Keratinocyte (primary cell): Measurements from ENCODE around the gene RERG. TPM values are rescaled to one million over a fixed set of nuclear protein-coding genes. Genes with fewer than 3 reads are reported as not detected.
A peak's percentile ranks its signal among the peaks of the same experiment; 100 is the strongest.

ENCODE experiments used
- DNase-seq: peaks from one replicate; pipeline ENCODE4 v3.0.0-alpha.2; 2011; ENCODE audit warnings: low read depth, missing footprints, low spot score
- FAIRE-seq: peaks from 2 replicates; lab custom pipeline; 2011; peaks lifted over from hg19 to GRCh38; lab: Jason Lieb, UNC
- H2AFZ ChIP-seq: 2 replicates; pipeline ENCODE4 v1.6.0; 2012; ENCODE audit warnings: low read length, control low read depth, inconsistent platforms; ENCODE audit not compliant: control insufficient read depth
- H3K27ac ChIP-seq: 2 replicates; pipeline ENCODE4 v1.5.1; 2011; ENCODE audit warnings: low read length; ENCODE audit not compliant: control insufficient read depth, insufficient read depth
- H3K27me3 ChIP-seq: 3 replicates; pipeline ENCODE4 v1.6.0; 2011; ENCODE audit warnings: low read length; ENCODE audit not compliant: control insufficient read depth, insufficient read depth; ENCODE audit errors: extremely low read depth
- H3K36me3 ChIP-seq, 2 experiments: 2 replicates in 1 of 2; 3 replicates in 1 of 2; pipeline ENCODE4 v1.5.1; 2011; ENCODE audit warnings: low read length in 2 of 2, mild to moderate bottlenecking in 1 of 2; ENCODE audit not compliant: control insufficient read depth in 2 of 2, insufficient read depth in 2 of 2; ENCODE audit errors: extremely low read depth in 1 of 2
- H3K4me1 ChIP-seq: 3 replicates; pipeline ENCODE4 v1.5.1; 2011; ENCODE audit warnings: low read length; ENCODE audit not compliant: control insufficient read depth, insufficient read depth; ENCODE audit errors: extremely low read depth
- H3K4me2 ChIP-seq: 3 replicates; pipeline ENCODE4 v1.6.0; 2011; ENCODE audit warnings: low read depth, low read length; ENCODE audit not compliant: control insufficient read depth, insufficient read depth; ENCODE audit errors: extremely low read depth
- H3K4me3 ChIP-seq, 3 experiments: fragments of 200-600 bp in 1 of 3; sonication (generic) in 1 of 3; 2 replicates in 2 of 3; 3 replicates in 1 of 3; pipeline ENCODE4 v1.5.1; 2011 to 2016; ENCODE audit warnings: low read length in 3 of 3, mild to moderate bottlenecking in 3 of 3, control low read depth in 2 of 3, inconsistent platforms in 1 of 3, low read depth in 1 of 3, mixed read lengths in 1 of 3, mixed run types in 1 of 3, moderate library complexity in 1 of 3; ENCODE audit not compliant: control insufficient read depth in 2 of 3, insufficient read depth in 2 of 3; ENCODE audit errors: extremely low read depth in 1 of 3
- H3K79me2 ChIP-seq: 2 replicates; pipeline ENCODE4 v1.6.0; 2012; ENCODE audit warnings: low read length; ENCODE audit not compliant: control insufficient read depth, insufficient read depth
- H3K9ac ChIP-seq: 3 replicates; pipeline ENCODE4 v1.6.0; 2011; ENCODE audit warnings: low read length; ENCODE audit not compliant: control insufficient read depth, insufficient read depth; ENCODE audit errors: extremely low read depth
- H3K9me1 ChIP-seq: 3 replicates; pipeline ENCODE4 v1.6.0; 2011; ENCODE audit warnings: low read length; ENCODE audit not compliant: control insufficient read depth, insufficient read depth; ENCODE audit errors: extremely low read depth
- H3K9me3 ChIP-seq: 2 replicates; pipeline ENCODE4 v1.5.1; 2012; ENCODE audit warnings: low read depth, low read length; ENCODE audit not compliant: control insufficient read depth
- H4K20me1 ChIP-seq: 3 replicates; pipeline ENCODE4 v1.6.0; 2011; ENCODE audit warnings: low read length; ENCODE audit not compliant: control insufficient read depth, insufficient read depth; ENCODE audit errors: extremely low read depth
- EZH2 ChIP-seq: IDR thresholded peaks from one replicate; pipeline ENCODE4 v1.6.1; 2012; ENCODE audit warnings: inconsistent platforms, mild to moderate bottlenecking, low read length, moderate library complexity
- dilution Hi-C: fragments of 300-500 bp; cut with MboI; formaldehyde crosslinking; loops from one replicate; pipeline ENCODE4 v1.7.0; 2020; ENCODE audit warnings: low sequenced_read_pairs; ENCODE audit not compliant: extremely low pct_ligation_motif_present
- polyA plus RNA-seq, 5 experiments: library from polyadenylated mRNA; depleted of rRNA in 3 of 5; stranded (reverse) in 3 of 5; stranded (forward) in 1 of 5; unstranded in 1 of 5; fragments of >200 nt; gene quantifications; 1 replicate in 1 of 5; 2 replicates in 3 of 5; 3 replicates in 1 of 5; pipeline versions ENCODE4 v1.2.1 to v1.2.3, GENCODE V29; 2011 to 2012; ENCODE audit warnings: missing spikeins in 2 of 5, low read depth in 1 of 5, low replicate concordance in 1 of 5
- TF ChIP-seq, protein P1 (sequence below), 3 experiments: IDR thresholded peaks in 1 of 3; conservative IDR thresholded peaks in 1 of 3; optimal IDR thresholded peaks in 1 of 3; 2 replicates in 2 of 3; 3 replicates in 1 of 3; pipeline versions ENCODE3 to v1.5.1; 2011; ENCODE audit warnings: low read length in 3 of 3, mild to moderate bottlenecking in 3 of 3, moderate library complexity in 2 of 3, control low read depth in 1 of 3, inconsistent platforms in 1 of 3; ENCODE audit not compliant: insufficient read depth in 2 of 3; ENCODE audit errors: extremely low read depth in 1 of 3

RERG gene
- polyA plus RNA-seq, 1 donor (not counting 4 experiments of a cell fraction or from before 2014, with no cell fraction given) = not detected

- TF ChIP-seq EZH2 = no peak
- TF ChIP-seq, protein P1, sequence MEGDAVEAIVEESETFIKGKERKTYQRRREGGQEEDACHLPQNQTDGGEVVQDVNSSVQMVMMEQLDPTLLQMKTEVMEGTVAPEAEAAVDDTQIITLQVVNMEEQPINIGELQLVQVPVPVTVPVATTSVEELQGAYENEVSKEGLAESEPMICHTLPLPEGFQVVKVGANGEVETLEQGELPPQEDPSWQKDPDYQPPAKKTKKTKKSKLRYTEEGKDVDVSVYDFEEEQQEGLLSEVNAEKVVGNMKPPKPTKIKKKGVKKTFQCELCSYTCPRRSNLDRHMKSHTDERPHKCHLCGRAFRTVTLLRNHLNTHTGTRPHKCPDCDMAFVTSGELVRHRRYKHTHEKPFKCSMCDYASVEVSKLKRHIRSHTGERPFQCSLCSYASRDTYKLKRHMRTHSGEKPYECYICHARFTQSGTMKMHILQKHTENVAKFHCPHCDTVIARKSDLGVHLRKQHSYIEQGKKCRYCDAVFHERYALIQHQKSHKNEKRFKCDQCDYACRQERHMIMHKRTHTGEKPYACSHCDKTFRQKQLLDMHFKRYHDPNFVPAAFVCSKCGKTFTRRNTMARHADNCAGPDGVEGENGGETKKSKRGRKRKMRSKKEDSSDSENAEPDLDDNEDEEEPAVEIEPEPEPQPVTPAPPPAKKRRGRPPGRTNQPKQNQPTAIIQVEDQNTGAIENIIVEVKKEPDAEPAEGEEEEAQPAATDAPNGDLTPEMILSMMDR (optimal IDR thresholded peaks at IDR 0.05 in 1 of 3, IDR thresholded peaks at IDR 0.05 in 1 of 3, conservative IDR thresholded peaks at IDR 0.05 in 1 of 3; ENCODE audit: extremely low read depth in 1 of 3, insufficient read depth in 2 of 3, low read length in 3 of 3) = no peak
Measured at GRCh38 chr12:15212930-15213329, 8.3 kb downstream of the RERG start.

GRCh38 chr12:15209782-15210181 is 11.4 kb downstream of the RERG start:
- Histone ChIP-seq H3K9me3 (no peaks in the 10 kb centered on the region), H3K9ac (no peak overlapping the region), H3K27ac (no peak overlapping the region), H3K4me3 (no peak overlapping the region), H3K9me1 (no peaks in the 10 kb centered on the region), H3K36me3 (no peaks in the 10 kb centered on the region), H3K27me3 (no peaks in the 10 kb centered on the region), H4K20me1 (no peaks in the 10 kb centered on the region), H2AFZ (no peak overlapping the region), H3K4me1 (peaks cover 16% of the 10 kb centered on the region), H3K79me2 (no peaks in the 10 kb centered on the region), H3K4me2 (no peak overlapping the region)
- TF ChIP-seq, protein P1 (optimal IDR thresholded peaks at IDR 0.05 in 1 of 3, IDR thresholded peaks at IDR 0.05 in 1 of 3, conservative IDR thresholded peaks at IDR 0.05 in 1 of 3; ENCODE audit: extremely low read depth in 1 of 3, insufficient read depth in 2 of 3, low read length in 3 of 3) = no peak
- TF ChIP-seq EZH2 = no peak
- dilution Hi-C loops = no loop called here
- DNase-seq (no peak), FAIRE-seq (no peak)

More at GRCh38 chr12:15212930-15213329, 8.3 kb downstream of the RERG start:
- Histone ChIP-seq H3K9ac (no peak overlapping the region), H3K36me3 (no peaks in the 10 kb centered on the region), H3K4me3 (no peak overlapping the region), H3K79me2 (no peaks in the 10 kb centered on the region), H3K9me3 (no peaks in the 10 kb centered on the region), H3K27ac (no peak overlapping the region), H4K20me1 (no peaks in the 10 kb centered on the region), H3K4me1 (peaks cover 14% of the 10 kb centered on the region), H3K4me2 (no peak overlapping the region), H3K9me1 (no peaks in the 10 kb centered on the region), H2AFZ (no peak overlapping the region), H3K27me3 (peaks cover 6% of the 10 kb centered on the region)
- no peak for DNase-seq
- peak; percentile 23 for FAIRE-seq
- dilution Hi-C loops = no loop called here
